ENCODE data around the gene ACIN1. TPM values are rescaled to one million over a fixed set of nuclear protein-coding genes. Genes with fewer than 3 reads are reported as not detected.

Gene ACIN1
- total RNA-seq, 1 experiment from 2014 or later: 171 TPM

- Histone ChIP-seq H4K20me1 (ENCODE audit: insufficient read depth) (no peaks in the 10 kb centered on the region), H3K79me2 (ENCODE audit: low read depth) (no peaks in the 10 kb centered on the region), H3F3A (ENCODE audit: insufficient read depth, low read depth) (0 out of 2 replicates have a peak, but pooled peaks cover 5% of the 10 kb centered on the region), H3K4me1 (replicated peaks; ENCODE audit: insufficient read depth) (no peaks in the 10 kb centered on the region), H3K36me3 (ENCODE audit: low read depth) (no peaks in the 10 kb centered on the region; the same call in 1 of the 2 replicates), H2AFZ (no peak overlapping the region), H3K27ac (no peak overlapping the region), H3K4me2 (no peak overlapping the region), H3K27me3 (ENCODE audit: insufficient read depth, low read depth) (no peaks in the 10 kb centered on the region), H3K4me3 (no peak overlapping the region), H3K9me2 (ENCODE audit: insufficient read depth) (no peaks in the 10 kb centered on the region), H3K9me3 (ENCODE audit: insufficient read depth, low read depth) (no peaks in the 10 kb centered on the region)
- POLR2A ChIA-PET (ENCODE audit: unreplicated experiment): interaction anchor here (0.7 kb wide), 1 partner anchor 88 kb away, joined by 5 read pairs; no protein-coding TSS in a partner anchor
- BruUV-seq (replicated peaks): no TSS peak
- CTCF ChIA-PET: no interaction called here
- intact Hi-C loops (cut with micrococcal nuclease; ENCODE audit: unreplicated experiment): no loop called here
- DNase-seq: no peak
- TF ChIP-seq EZH2 (IDR thresholded peaks at IDR 0.05; ENCODE audit: low read depth) (no peak), CTCF (conservative IDR thresholded peaks at IDR 0.05) (no peak)
Measured at GRCh38 chr14:23024612-23025075, 70.3 kb downstream of the ACIN1 start.

- Histone ChIP-seq H3K9me3 (ENCODE audit: insufficient read depth, low read depth) (no peaks in the 10 kb centered on the region), H3K27ac (no peak overlapping the region), H3K27me3 (ENCODE audit: insufficient read depth, low read depth) (no peaks in the 10 kb centered on the region), H4K20me1 (ENCODE audit: insufficient read depth) (no peaks in the 10 kb centered on the region), H2AFZ (no peak overlapping the region), H3K4me2 (no peak overlapping the region), H3K4me1 (replicated peaks; ENCODE audit: insufficient read depth) (no peaks in the 10 kb centered on the region), H3K79me2 (ENCODE audit: low read depth) (no peaks in the 10 kb centered on the region), H3K9me2 (ENCODE audit: insufficient read depth) (no peaks in the 10 kb centered on the region), H3K36me3 (ENCODE audit: low read depth) (no peaks in the 10 kb centered on the region; the same call in 1 of the 2 replicates), H3K4me3 (no peak overlapping the region), H3F3A (ENCODE audit: insufficient read depth, low read depth) (no peaks in the 10 kb centered on the region)
- no TSS peak for BruUV-seq (replicated peaks)
- CTCF ChIA-PET: interaction anchor here (0.7 kb wide), 1 partner anchor 31 kb away, joined by 3 read pairs; no protein-coding TSS in a partner anchor
- intact Hi-C loops (cut with micrococcal nuclease; ENCODE audit: unreplicated experiment): no loop called here
- POLR2A ChIA-PET (ENCODE audit: unreplicated experiment): interaction anchor here (0.6 kb wide), 1 partner anchor 27 kb away, joined by 4 read pairs; no protein-coding TSS in a partner anchor
- DNase-seq: no peak
- TF ChIP-seq CTCF (conservative IDR thresholded peaks at IDR 0.05) (no peak), EZH2 (IDR thresholded peaks at IDR 0.05; ENCODE audit: low read depth) (no peak)
Measured at GRCh38 chr14:23023795-23024152, 71.2 kb downstream of the ACIN1 start.

- Histone ChIP-seq H3K4me2 (no peak overlapping the region), H3K9me2 (ENCODE audit: insufficient read depth) (no peaks in the 10 kb centered on the region), H4K20me1 (ENCODE audit: insufficient read depth) (no peaks in the 10 kb centered on the region), H3K4me3 (no peak overlapping the region), H3K36me3 (ENCODE audit: low read depth) (no peaks in the 10 kb centered on the region), H3K9me3 (ENCODE audit: insufficient read depth, low read depth) (no peaks in the 10 kb centered on the region), H3K27me3 (ENCODE audit: insufficient read depth, low read depth) (no peaks in the 10 kb centered on the region), H3K4me1 (replicated peaks; ENCODE audit: insufficient read depth) (no peaks in the 10 kb centered on the region), H3F3A (ENCODE audit: insufficient read depth, low read depth) (no peaks in the 10 kb centered on the region), H2AFZ (no peak overlapping the region), H3K79me2 (ENCODE audit: low read depth) (no peaks in the 10 kb centered on the region), H3K27ac (no peak overlapping the region)
- intact Hi-C loops (cut with micrococcal nuclease; ENCODE audit: unreplicated experiment): no loop called here
- ChIA-PET CTCF (interaction anchor here (0.7 kb wide), 1 partner anchor 31 kb away, joined by 3 read pairs; no protein-coding TSS in a partner anchor), POLR2A (ENCODE audit: unreplicated experiment) (interaction anchor here (0.6 kb wide), 1 partner anchor 28 kb away, joined by 4 read pairs; no protein-coding TSS in a partner anchor)
- BruUV-seq (replicated peaks): no TSS peak
- no peak for DNase-seq
- TF ChIP-seq EZH2 (IDR thresholded peaks at IDR 0.05; ENCODE audit: low read depth): no peak
- no peak for TF ChIP-seq CTCF (conservative IDR thresholded peaks at IDR 0.05)
Measured at GRCh38 chr14:23023022-23023794, 71.7 kb downstream of the ACIN1 start.
